ENCODE results near the gene ERVH48-1. TPM values are rescaled to one million over a fixed set of nuclear protein-coding genes. Genes with fewer than 3 reads are reported as not detected.

Gene ERVH48-1
- total and polyA plus RNA-seq, 2 donors (not counting 1 experiment from before 2014, with no cell fraction given), result 0.06 TPM; not detected in 1

DNA sequence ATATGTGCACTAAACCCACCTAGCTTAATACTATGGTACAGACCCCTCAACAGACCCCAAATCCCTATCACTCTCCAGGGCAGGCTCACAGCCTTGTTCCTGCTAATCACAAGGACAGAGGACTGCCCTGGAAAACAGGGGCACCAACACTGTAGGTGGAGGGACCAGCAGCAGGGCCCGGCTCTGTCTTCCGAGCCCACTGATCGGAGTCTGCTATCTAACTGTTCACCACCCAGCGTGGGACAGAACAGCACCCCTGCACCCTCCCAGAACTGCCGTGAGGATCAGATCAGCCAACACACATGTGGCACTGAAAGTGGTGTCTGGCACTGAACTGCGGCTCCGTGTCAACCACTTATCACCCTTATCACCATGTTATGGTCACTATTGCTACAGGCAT, 52.3 kb downstream of the ERVH48-1 start:
- H3K36me3 ChIP-seq (ENCODE audit: control insufficient read depth, insufficient read depth, low read length), result peaks cover 9% of the 10 kb centered on the region
- no peak overlapping the region for H3K9ac ChIP-seq (ENCODE audit: insufficient read depth, low read length)
- no peak overlapping the region for H2AFZ ChIP-seq (ENCODE audit: low read length)
- peaks cover 27% of the 10 kb centered on the region for H3K79me2 ChIP-seq (ENCODE audit: control insufficient read depth, insufficient read depth, low read length)
- no peaks in the 10 kb centered on the region for H4K20me1 ChIP-seq (ENCODE audit: control insufficient read depth, extremely low read depth, insufficient read depth, low read length)
- no peak overlapping the region for H3K4me2 ChIP-seq (ENCODE audit: extremely low read depth, insufficient read depth, low read length)
- H3K9me3 ChIP-seq (ENCODE audit: control insufficient read depth, insufficient read depth, low read depth, low read length), result no peaks in the 10 kb centered on the region
- no peaks in the 10 kb centered on the region for H3K27me3 ChIP-seq (ENCODE audit: control insufficient read depth, insufficient read depth, low read length)
- no peak overlapping the region for H3K27ac ChIP-seq (ENCODE audit: insufficient read depth, low read length)
- no peaks in the 10 kb centered on the region for H3K4me1 ChIP-seq (ENCODE audit: control insufficient read depth, extremely low read depth, insufficient read depth, low read length)
- TF ChIP-seq EZH2 (IDR thresholded peaks at IDR 0.05; ENCODE audit: low read length, missing control alignments), result no peak
- no peak for TF ChIP-seq CTCF (conservative IDR thresholded peaks at IDR 0.05 in 1 of 2, IDR thresholded peaks at IDR 0.05 in 1 of 2; ENCODE audit: low read depth in 1 of 2, low read length in 2 of 2)
- DNase-seq (ENCODE audit: low read depth in 2 of 2), result no peak
- H3K4me3 ChIP-seq (replicated peaks in 1 of 4; ENCODE audit: control extremely low read depth in 1 of 4, insufficient read depth in 1 of 4, low read depth in 3 of 4, low read length in 4 of 4), result no peak overlapping the region

DNA sequence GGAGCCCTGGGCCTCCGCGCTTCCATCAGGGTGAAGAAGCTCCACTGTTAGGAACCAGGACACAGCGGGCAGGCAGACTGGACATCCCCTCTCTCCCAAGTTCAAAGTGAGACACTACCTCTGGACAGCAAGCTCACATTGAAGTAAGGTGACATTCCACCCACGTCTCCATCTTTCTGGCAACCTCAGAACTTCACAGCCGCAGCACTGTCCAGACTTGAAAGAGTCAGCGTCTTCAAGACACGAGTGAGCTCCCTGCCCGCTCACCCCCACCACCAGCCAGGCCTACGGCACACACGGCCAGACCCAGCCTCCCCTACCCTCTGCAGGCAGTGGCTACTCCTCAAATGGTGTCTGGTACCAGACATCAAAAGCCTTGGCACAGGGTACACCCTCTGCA, 57.2 kb downstream of the ERVH48-1 start:
- Histone ChIP-seq H3K27me3 (ENCODE audit: control insufficient read depth, insufficient read depth, low read length) (no peaks in the 10 kb centered on the region), H3K27ac (ENCODE audit: insufficient read depth, low read length) (no peak overlapping the region), H3K36me3 (ENCODE audit: control insufficient read depth, insufficient read depth, low read length) (peaks cover 16% of the 10 kb centered on the region), H3K4me2 (ENCODE audit: extremely low read depth, insufficient read depth, low read length) (no peak overlapping the region), H3K79me2 (ENCODE audit: control insufficient read depth, insufficient read depth, low read length) (peaks cover 46% of the 10 kb centered on the region), H3K9me3 (ENCODE audit: control insufficient read depth, insufficient read depth, low read depth, low read length) (no peaks in the 10 kb centered on the region), H2AFZ (ENCODE audit: low read length) (no peak overlapping the region), H3K4me3 (replicated peaks in 1 of 4; ENCODE audit: control extremely low read depth in 1 of 4, insufficient read depth in 1 of 4, low read depth in 3 of 4, low read length in 4 of 4) (no peak overlapping the region), H3K9ac (ENCODE audit: insufficient read depth, low read length) (no peak overlapping the region), H4K20me1 (ENCODE audit: control insufficient read depth, extremely low read depth, insufficient read depth, low read length) (no peaks in the 10 kb centered on the region), H3K4me1 (ENCODE audit: control insufficient read depth, extremely low read depth, insufficient read depth, low read length) (no peaks in the 10 kb centered on the region)
- TF ChIP-seq CTCF (conservative IDR thresholded peaks at IDR 0.05 in 1 of 2, IDR thresholded peaks at IDR 0.05 in 1 of 2; ENCODE audit: low read depth in 1 of 2, low read length in 2 of 2) (no peak), EZH2 (IDR thresholded peaks at IDR 0.05; ENCODE audit: low read length, missing control alignments) (no peak)
- DNase-seq (ENCODE audit: low read depth in 2 of 2), result no peak

Other genes starting within 250 kb of the ERVH48-1 start
- 9.8 and 10.2 TPM in 2 replicates for gene WDR4, start 46.1 kb downstream of the ERVH48-1 start, total RNA-seq
- 8.2 and 11.7 TPM in 2 replicates for gene WDR4, start 46.1 kb downstream of the ERVH48-1 start, polyA plus RNA-seq
- 37.7 and 43.7 TPM in 2 replicates for gene NDUFV3, start 32.3 kb downstream of the ERVH48-1 start, total RNA-seq
- 38.2 and 48.0 TPM in 2 replicates for gene NDUFV3, start 32.3 kb downstream of the ERVH48-1 start, polyA plus RNA-seq
- 8.5 and 12.2 TPM in 2 replicates for gene PKNOX1, start 48.9 kb upstream of the ERVH48-1 start, total RNA-seq
- gene PKNOX1, start 48.9 kb upstream of the ERVH48-1 start, polyA plus RNA-seq, result 43.8 and 67.5 TPM in 2 replicates
- gene CBS, start 150.2 kb upstream of the ERVH48-1 start, total RNA-seq, result 54.4 and 113 TPM in 2 replicates
- gene CBS, start 150.2 kb upstream of the ERVH48-1 start, polyA plus RNA-seq, result 14.3 and 14.6 TPM in 2 replicates
- gene U2AF1, start 181.9 kb upstream of the ERVH48-1 start, total RNA-seq, result 12.7 and 15.2 TPM in 2 replicates
- gene U2AF1, start 181.9 kb upstream of the ERVH48-1 start, polyA plus RNA-seq, result 37.4 and 40.1 TPM in 2 replicates
- not detected in 2 replicates for gene CRYAA, start 243.4 kb upstream of the ERVH48-1 start, total RNA-seq
- gene CRYAA, start 243.4 kb upstream of the ERVH48-1 start, polyA plus RNA-seq, result not detected in 2 replicates

All from fibroblast of lung (primary cell).